Trophoblast cell (in vitro differentiated cells and primary cell): ENCODE measurements around the gene TP53BP2.
"Not testable (repeated sequence)": the region's sequence is repeated elsewhere in the genome, so short reads cannot be mapped to it uniquely, and the experiment has no call there.

ENCODE experiments used
- DNase-seq, 2 donors: peaks; one replicate each; pipeline ENCODE4 v3.0.0-alpha.2; 2016
- H2AFZ ChIP-seq: 2 replicates; pipeline ENCODE4 v1.6.1; 2013; ENCODE audit warnings: low read length, moderate library complexity, mild to moderate bottlenecking; ENCODE audit not compliant: insufficient read depth, poor library complexity
- H2AK5ac ChIP-seq: 2 replicates; pipeline ENCODE4 v1.6.1; 2013; ENCODE audit warnings: mild to moderate bottlenecking, low read length
- H2BK120ac ChIP-seq: 2 replicates; pipeline ENCODE4 v1.6.1; 2013; ENCODE audit warnings: low read length, mild to moderate bottlenecking, moderate library complexity; ENCODE audit not compliant: insufficient read depth, poor library complexity
- H2BK12ac ChIP-seq: 2 replicates; pipeline ENCODE4 v1.6.1; 2013; ENCODE audit warnings: mild to moderate bottlenecking, low read length, moderate library complexity
- H2BK5ac ChIP-seq: 2 replicates; pipeline ENCODE4 v1.6.1; 2013; ENCODE audit warnings: low read length, low read depth, moderate library complexity, mild to moderate bottlenecking; ENCODE audit not compliant: poor library complexity
- H3K14ac ChIP-seq: 2 replicates; pipeline ENCODE4 v1.6.1; 2013; ENCODE audit warnings: mild to moderate bottlenecking, low read length
- H3K18ac ChIP-seq: 2 replicates; pipeline ENCODE4 v1.6.1; 2013; ENCODE audit warnings: mild to moderate bottlenecking, low read length
- H3K23ac ChIP-seq: 2 replicates; pipeline ENCODE4 v1.6.1; 2013; ENCODE audit warnings: low read length
- H3K27ac ChIP-seq: 2 replicates; pipeline ENCODE4 v1.5.1; 2013; ENCODE audit warnings: low read depth, mild to moderate bottlenecking, inconsistent platforms, low read length, moderate library complexity
- H3K27me3 ChIP-seq: 2 replicates; pipeline ENCODE4 v1.6.1; 2013; ENCODE audit warnings: inconsistent platforms, mild to moderate bottlenecking, low read length, moderate library complexity; ENCODE audit not compliant: insufficient read depth
- H3K36me3 ChIP-seq, 2 experiments: 1 replicate in 1 of 2; 2 replicates in 1 of 2; pipeline ENCODE4 v1.6.1; 2013; ENCODE audit warnings: low read length in 2 of 2, mild to moderate bottlenecking in 2 of 2, moderate library complexity in 1 of 2; ENCODE audit not compliant: insufficient read depth in 2 of 2, control insufficient read depth in 1 of 2
- H3K4ac ChIP-seq: 2 replicates; pipeline ENCODE4 v1.6.1; 2013; ENCODE audit warnings: low read depth, mild to moderate bottlenecking, low read length, moderate library complexity
- H3K4me1 ChIP-seq, 2 experiments: 1 replicate in 1 of 2; 2 replicates in 1 of 2; pipeline ENCODE4 v1.6.1; 2013; ENCODE audit warnings: low read length in 2 of 2, mild to moderate bottlenecking in 2 of 2, moderate library complexity in 1 of 2; ENCODE audit not compliant: insufficient read depth in 2 of 2, control insufficient read depth in 1 of 2
- H3K4me2 ChIP-seq: 2 replicates; pipeline ENCODE4 v1.6.1; 2013; ENCODE audit warnings: inconsistent platforms, mild to moderate bottlenecking, low read length, moderate library complexity
- H3K4me3 ChIP-seq: 2 replicates; pipeline ENCODE4 v1.5.1; 2013; ENCODE audit warnings: mild to moderate bottlenecking, low read depth, low read length, inconsistent platforms
- H3K79me1 ChIP-seq: one replicate; pipeline ENCODE4 v1.6.1; 2013; ENCODE audit warnings: low read length
- H3K79me2 ChIP-seq: 2 replicates; pipeline ENCODE4 v1.6.1; 2013; ENCODE audit warnings: low read length, mild to moderate bottlenecking; ENCODE audit not compliant: control insufficient read depth, insufficient read depth, poor library complexity
- H3K9ac ChIP-seq: 2 replicates; pipeline ENCODE4 v1.6.1; 2013; ENCODE audit warnings: mild to moderate bottlenecking, low read length
- H3K9me3 ChIP-seq: 2 replicates; pipeline ENCODE4 v1.6.1; 2013; ENCODE audit warnings: low read depth, mild to moderate bottlenecking, control low read depth, inconsistent platforms, low read length; ENCODE audit not compliant: insufficient read depth
- H4K12ac ChIP-seq: 2 replicates; pipeline ENCODE4 v1.6.1; 2013; ENCODE audit warnings: low read depth, mild to moderate bottlenecking, low read length, moderate library complexity
- H4K8ac ChIP-seq: 2 replicates; pipeline ENCODE4 v1.6.1; 2013; ENCODE audit warnings: low read depth, mild to moderate bottlenecking, low read length, moderate library complexity
- H4K91ac ChIP-seq: one replicate; pipeline ENCODE4 v1.6.1; 2013; ENCODE audit warnings: low read depth, mild to moderate bottlenecking, low read length, moderate library complexity
- WGBS: extraction: QIAGEN DNeasy Blood & Tissue Kit; methylation state at CpG from one replicate; pipeline ENCODE4 v1.1.7; 2013; ENCODE audit warnings: missing lambda C conversion rate; ENCODE audit not compliant: insufficient read length, insufficient coverage; ENCODE audit errors: extremely low coverage; 5-methylcytosine and 5-hydroxymethylcytosine counted together

TP53BP2 gene

GRCh38 chr1:223738465-223739365 lies 107.0 kb downstream of the TP53BP2 start:
- H2BK120ac ChIP-seq = no peak overlapping the region
- peak; percentile 40 to 64 for DNase-seq
- no peaks in the 10 kb centered on the region for H3K27me3 ChIP-seq
- peak overlapping the region; percentile 2 for H4K8ac ChIP-seq
- H3K79me2 ChIP-seq = peaks cover 10% of the 10 kb centered on the region
- peak overlapping the region; percentile 1 for H2BK5ac ChIP-seq
- peak overlapping the region; percentile 1 for H2AK5ac ChIP-seq
- WGBS = no CpG with 5 or more reads among the region's 14 CpGs
- H4K91ac ChIP-seq = peak overlapping the region; percentile 0
- no peak overlapping the region for H2AFZ ChIP-seq
- no peak overlapping the region for H3K23ac ChIP-seq
- no peaks in the 10 kb centered on the region for H3K9me3 ChIP-seq
- peak overlapping the region; percentile 0 for H2BK12ac ChIP-seq
- H3K4me3 ChIP-seq = no peak overlapping the region
- no peak overlapping the region for H3K4me2 ChIP-seq
- no peak overlapping the region for H3K4ac ChIP-seq
- H3K18ac ChIP-seq = peak overlapping the region; percentile 5
- H3K79me1 ChIP-seq = peaks cover 23% of the 10 kb centered on the region
- H3K4me1 ChIP-seq = peaks cover 33 to 43% of the 10 kb centered on the region in 2 experiments
- H4K12ac ChIP-seq = no peak overlapping the region
- peak overlapping the region; percentile 2 for H3K14ac ChIP-seq
- H3K36me3 ChIP-seq = peaks cover 30 to 37% of the 10 kb centered on the region in 2 experiments
- H3K27ac ChIP-seq = peak overlapping the region; percentile 63
- no peak overlapping the region for H3K9ac ChIP-seq

GRCh38 chr1:223737342-223737741 lies 108.4 kb downstream of the TP53BP2 start:
- no peaks in the 10 kb centered on the region for H3K9me3 ChIP-seq
- peaks cover 43 to 49% of the 10 kb centered on the region in 2 experiments for H3K4me1 ChIP-seq
- no peak overlapping the region for H4K12ac ChIP-seq
- peak overlapping the region; percentile 25 for H3K4ac ChIP-seq
- no peak overlapping the region for H3K4me3 ChIP-seq
- H3K79me1 ChIP-seq = peaks cover 33% of the 10 kb centered on the region
- H3K79me2 ChIP-seq = peaks cover 16% of the 10 kb centered on the region
- H3K23ac ChIP-seq = no peak overlapping the region
- peak overlapping the region; percentile 17 for H4K8ac ChIP-seq
- no peak overlapping the region for H3K9ac ChIP-seq
- peak overlapping the region; percentile 20 for H4K91ac ChIP-seq
- no CpG with 5 or more reads among the region's 7 CpGs for WGBS
- H3K27ac ChIP-seq = peak overlapping the region; percentile 72
- H2BK120ac ChIP-seq = peak overlapping the region; percentile 5
- H2AK5ac ChIP-seq = no peak overlapping the region
- H3K4me2 ChIP-seq = no peak overlapping the region
- H2BK12ac ChIP-seq = peak overlapping the region; percentile 10
- H2AFZ ChIP-seq = no peak overlapping the region
- no peaks in the 10 kb centered on the region for H3K27me3 ChIP-seq
- H2BK5ac ChIP-seq = peak overlapping the region; percentile 6
- no peak for DNase-seq
- peak overlapping the region; percentile 33 for H3K14ac ChIP-seq
- peaks cover 25 to 31% of the 10 kb centered on the region in 2 experiments for H3K36me3 ChIP-seq
- peak overlapping the region; percentile 73 for H3K18ac ChIP-seq

GRCh38 chr1:223736638-223737037 lies 109.1 kb downstream of the TP53BP2 start:
- H3K9ac ChIP-seq, H3K18ac ChIP-seq, H3K14ac ChIP-seq, H2BK12ac ChIP-seq, H3K27me3 ChIP-seq, H3K4ac ChIP-seq, H4K8ac ChIP-seq, H3K23ac ChIP-seq, H3K4me3 ChIP-seq, H2BK5ac ChIP-seq, H2AK5ac ChIP-seq, DNase-seq, H3K9me3 ChIP-seq, H2BK120ac ChIP-seq, H4K91ac ChIP-seq, H2AFZ ChIP-seq, H3K4me2 ChIP-seq, H4K12ac ChIP-seq: not testable (repeated sequence)
- Histone ChIP-seq H3K27ac (peak overlapping the region; percentile 31), H3K36me3 (peaks cover 25 to 31% of the 10 kb centered on the region in 2 experiments), H3K4me1 (peaks cover 47 to 53% of the 10 kb centered on the region in 2 experiments), H3K79me2 (peaks cover 16% of the 10 kb centered on the region), H3K79me1 (peaks cover 36% of the 10 kb centered on the region)
- WGBS = no CpG with 5 or more reads among the region's 5 CpGs

DNA sequence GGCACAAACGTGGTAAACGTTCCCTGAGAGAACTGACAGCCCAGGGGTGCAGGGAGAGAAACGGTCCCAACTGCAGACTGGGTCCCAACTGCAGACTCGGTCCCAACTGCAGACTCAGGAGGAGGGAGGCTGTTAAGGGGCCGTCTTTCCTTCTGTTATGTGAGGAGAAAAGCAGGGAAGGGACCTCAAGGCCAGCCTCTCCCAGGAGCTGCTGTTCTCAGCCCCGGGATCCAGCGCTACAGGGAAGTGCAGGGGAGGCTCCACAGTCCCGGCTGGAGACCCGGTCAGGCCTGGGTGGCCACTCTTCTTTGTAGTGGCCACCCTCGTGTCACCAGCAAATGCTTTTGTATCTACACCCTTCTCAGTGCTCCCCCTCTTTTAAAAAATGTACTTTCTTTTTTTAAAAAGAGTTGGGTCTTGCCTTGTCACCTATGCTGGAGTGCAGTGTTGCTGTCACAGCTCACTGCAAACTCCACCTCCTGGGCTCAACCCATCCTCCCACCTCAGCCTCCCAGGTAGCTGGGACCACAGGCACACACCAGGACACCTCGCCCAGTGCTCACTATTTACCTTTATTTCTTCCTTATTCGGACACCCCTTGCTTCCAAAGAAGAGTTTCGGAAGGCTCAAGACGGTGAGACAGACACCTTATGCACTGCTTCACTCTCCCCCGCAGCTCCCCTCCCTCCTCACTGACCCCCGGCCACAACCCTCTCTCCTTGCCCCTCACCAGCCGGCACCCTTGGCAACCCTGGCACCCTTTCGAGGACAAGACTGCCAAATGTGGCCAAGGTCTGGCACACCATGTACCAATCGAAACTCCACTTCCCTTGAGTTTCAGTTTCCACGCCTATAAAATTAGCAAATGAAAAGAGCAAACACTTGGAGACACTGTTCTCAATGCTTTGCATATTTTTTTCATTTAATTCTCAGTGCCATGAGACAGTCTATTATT lies 111.6 kb downstream of the TP53BP2 start:
- Histone ChIP-seq H3K4ac (peak overlapping the region; percentile 53), H3K27ac (peak overlapping the region; percentile 62), H3K36me3 (peaks cover 22 to 27% of the 10 kb centered on the region in 2 experiments), H3K23ac (no peak overlapping the region), H3K79me2 (peaks cover 19% of the 10 kb centered on the region), H2BK5ac (no peak overlapping the region), H3K4me2 (no peak overlapping the region), H2AFZ (no peak overlapping the region), H2AK5ac (no peak overlapping the region), H3K9ac (no peak overlapping the region), H4K8ac (peak overlapping the region; percentile 30), H2BK12ac (peak overlapping the region; percentile 9), H3K79me1 (peaks cover 43% of the 10 kb centered on the region), H2BK120ac (no peak overlapping the region), H3K14ac (peak overlapping the region; percentile 59), H3K27me3 (no peaks in the 10 kb centered on the region), H3K4me1 (peaks cover 44 to 47% of the 10 kb centered on the region in 2 experiments), H3K18ac (peak overlapping the region; percentile 80), H4K91ac (peak overlapping the region; percentile 32), H3K4me3 (no peak overlapping the region), H4K12ac (no peak overlapping the region), H3K9me3 (no peaks in the 10 kb centered on the region)
- DNase-seq = no peak
- WGBS = no CpG with 5 or more reads among the region's 20 CpGs
